A673 (cell line): ENCODE measurements around the gene NRXN3.

ENCODE experiments used
- CTCF ChIP-seq: fragments of 300-800, 200-600 bp; sonication (generic); conservative IDR thresholded peaks from 2 replicates; pipeline ENCODE4 v1.5.1; 2017; ENCODE audit warnings: low read depth, mild to moderate bottlenecking, antibody characterized with exemption, low read length, moderate library complexity, mixed read lengths
- EZH2 ChIP-seq: fragments of 200-600 bp; sonication (generic); IDR thresholded peaks from 2 replicates; pipeline ENCODE4 v1.6.1; 2017; ENCODE audit warnings: borderline replicate concordance, low read depth, mild to moderate bottlenecking, mixed read lengths, antibody characterized with exemption, low read length; ENCODE audit not compliant: poor library complexity, severe bottlenecking

- no peak for TF ChIP-seq CTCF
- TF ChIP-seq EZH2 = no peak
These were observed 594.1 kb downstream of the NRXN3 start for GRCh38 chr14:78764240-78764639.
